Hepatocyte (in vitro differentiated cells): Measurements from ENCODE around the gene TJP2. TPM values are rescaled to one million over a fixed set of nuclear protein-coding genes. Genes with fewer than 3 reads are reported as not detected.

Experiments used
- DNase-seq: peaks from one replicate; pipeline ENCODE4 v3.0.0-alpha.2; 2016; ENCODE audit warnings: low spot score
- H2AFZ ChIP-seq: fragments of 200-600 bp; sonication (generic); 2 replicates; pipeline ENCODE4 v1.6.0; 2016; ENCODE audit warnings: antibody characterized with exemption, mild to moderate bottlenecking
- H3K27ac ChIP-seq: fragments of 200-600 bp; sonication (generic); 2 replicates; pipeline ENCODE4 v1.5.1; 2016; ENCODE audit warnings: mild to moderate bottlenecking
- H3K27me3 ChIP-seq: fragments of 200-600 bp; sonication (generic); 2 replicates; pipeline ENCODE4 v1.6.1; 2016
- H3K36me3 ChIP-seq: fragments of 200-600 bp; sonication (generic); replicated peaks from 2 replicates; pipeline ENCODE4 v1.5.1; 2016; ENCODE audit warnings: low read depth; ENCODE audit not compliant: insufficient read depth
- H3K4me1 ChIP-seq: fragments of 200-600 bp; sonication (generic); 2 replicates; pipeline ENCODE4 v1.5.1; 2016; ENCODE audit warnings: mild to moderate bottlenecking, moderate library complexity; ENCODE audit not compliant: insufficient read depth
- H3K4me2 ChIP-seq: fragments of 200-600 bp; sonication (generic); 2 replicates; pipeline ENCODE4 v1.6.0; 2016
- H3K4me3 ChIP-seq: fragments of 200-600 bp; sonication (generic); 2 replicates; pipeline ENCODE4 v1.5.1; 2016; ENCODE audit warnings: mild to moderate bottlenecking
- H3K79me2 ChIP-seq: fragments of 200-600 bp; sonication (generic); 2 replicates; pipeline ENCODE4 v1.6.0; 2017; ENCODE audit warnings: mild to moderate bottlenecking
- H3K9me2 ChIP-seq: fragments of 200-600 bp; sonication (generic); replicated peaks from 2 replicates; pipeline ENCODE4 v1.6.0; 2017; ENCODE audit warnings: mild to moderate bottlenecking; ENCODE audit not compliant: insufficient read depth
- H3K9me3 ChIP-seq: fragments of 200-600 bp; sonication (generic); 2 replicates; pipeline ENCODE4 v1.5.1; 2016; ENCODE audit warnings: low read depth, mild to moderate bottlenecking
- H4K20me1 ChIP-seq: fragments of 200-600 bp; sonication (generic); 2 replicates; pipeline ENCODE4 v1.6.0; 2016; ENCODE audit warnings: mild to moderate bottlenecking; ENCODE audit not compliant: insufficient read depth, poor library complexity, severe bottlenecking
- CTCF ChIP-seq: fragments of 200-600 bp; sonication (generic); IDR thresholded peaks from 2 replicates; pipeline ENCODE4 v1.5.1; 2016; ENCODE audit warnings: antibody characterized with exemption, mild to moderate bottlenecking; ENCODE audit not compliant: poor library complexity
- EZH2 ChIP-seq: fragments of 200-600 bp; sonication (generic); IDR thresholded peaks from 2 replicates; pipeline ENCODE4 v1.6.1; 2016; ENCODE audit warnings: antibody characterized with exemption, mild to moderate bottlenecking, borderline replicate concordance
- EZH2phosphoT487 ChIP-seq: fragments of 200-600 bp; sonication (generic); IDR thresholded peaks from one replicate; pipeline ENCODE4 v1.6.1; 2018; ENCODE audit warnings: antibody characterized with exemption, mild to moderate bottlenecking, low read depth, moderate library complexity; ENCODE audit not compliant: unreplicated experiment, severe bottlenecking
- WGBS: methylation state at CpG from one replicate; pipeline ENCODE4 v1.1.6; 2016; ENCODE audit warnings: low lambda C conversion rate; ENCODE audit errors: missing lambda C conversion rate; 5-methylcytosine and 5-hydroxymethylcytosine counted together
- polyA plus RNA-seq: library from polyadenylated mRNA; unstranded; fragments of >200 nt; fragmentation: Nextera tagmentation; extraction: Ambion mirVana; gene quantifications from 2 replicates; pipeline ENCODE4 v1.2.1, GENCODE V29; 2016
- total RNA-seq: library from RNA; depleted of rRNA; stranded (reverse); fragments of >200 nt; gene quantifications from 2 replicates; pipeline ENCODE4 v1.2.3, GENCODE V29; 2014

TJP2 gene
- total and polyA plus RNA-seq, 2 experiments from 2014 or later: 67.2 to 131 TPM

DNA sequence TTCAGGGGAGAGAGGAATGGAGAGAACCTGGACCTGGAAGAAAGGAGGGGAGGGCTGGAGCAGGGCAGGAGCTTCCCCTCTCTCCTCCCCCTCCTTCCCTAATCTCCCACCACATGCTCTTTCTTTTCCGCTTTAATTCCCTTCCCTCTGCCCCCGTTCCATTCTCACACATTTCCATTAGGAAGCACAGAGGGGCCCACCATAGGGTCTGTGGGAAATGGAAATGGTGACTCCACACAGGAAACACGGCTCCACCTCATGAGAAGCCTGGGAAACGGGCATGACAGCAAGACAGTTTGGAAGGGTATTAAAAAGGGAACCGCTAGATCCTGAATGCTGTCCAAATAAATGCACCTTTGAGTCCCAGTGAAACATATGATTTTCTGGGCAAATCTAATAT is 86.1 kb downstream of the TJP2 start:
- Histone ChIP-seq H3K27ac (no peak overlapping the region), H3K9me3 (no peaks in the 10 kb centered on the region), H3K4me2 (no peak overlapping the region), H3K9me2 (no peaks in the 10 kb centered on the region), H3K4me3 (no peak overlapping the region), H3K36me3 (no peaks in the 10 kb centered on the region), H3K27me3 (no peaks in the 10 kb centered on the region), H3K4me1 (no peaks in the 10 kb centered on the region), H3K79me2 (no peaks in the 10 kb centered on the region), H4K20me1 (no peaks in the 10 kb centered on the region), H2AFZ (no peak overlapping the region)
- 62% methylated on average over 5 of the region's 5 CpGs for WGBS
- no peak for TF ChIP-seq EZH2
- TF ChIP-seq EZH2phosphoT487: no peak
- no peak for TF ChIP-seq CTCF
- DNase-seq: no peak

DNA sequence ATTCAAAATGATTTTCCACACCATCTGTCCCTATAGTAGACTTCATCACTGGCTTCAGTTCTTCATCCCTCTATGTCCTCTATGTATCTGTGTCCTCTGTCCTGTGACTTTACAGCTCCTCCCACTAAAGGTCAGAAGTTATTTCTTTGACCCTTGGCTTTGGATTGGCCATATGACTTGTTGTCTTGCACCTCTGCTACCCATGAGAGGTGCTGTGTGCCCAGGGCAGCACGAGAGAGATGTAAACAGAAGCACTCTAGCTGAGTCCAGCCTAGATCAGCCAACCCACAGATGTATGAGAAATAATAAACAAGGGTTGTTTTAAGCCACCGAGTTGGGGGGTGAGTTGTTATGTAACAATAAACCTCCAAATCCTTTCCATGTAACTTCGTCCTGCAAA is 87.6 kb downstream of the TJP2 start:
- Histone ChIP-seq H3K9me2 (no peaks in the 10 kb centered on the region), H3K27me3 (no peaks in the 10 kb centered on the region), H3K4me1 (no peaks in the 10 kb centered on the region), H2AFZ (no peak overlapping the region), H3K27ac (no peak overlapping the region), H3K4me3 (no peak overlapping the region), H3K36me3 (no peaks in the 10 kb centered on the region), H3K79me2 (no peaks in the 10 kb centered on the region), H3K9me3 (no peaks in the 10 kb centered on the region), H4K20me1 (no peaks in the 10 kb centered on the region), H3K4me2 (no peak overlapping the region)
- no peak for DNase-seq
- WGBS: 68% methylated on average over 3 of the region's 3 CpGs
- no peak for TF ChIP-seq CTCF
- no peak for TF ChIP-seq EZH2
- no peak for TF ChIP-seq EZH2phosphoT487

GRCh38 chr9:69264526-69264925 is 90.4 kb downstream of the TJP2 start:
- WGBS: 80% methylated on average over 7 of the region's 7 CpGs
- H3K4me1 ChIP-seq: no peaks in the 10 kb centered on the region
- H3K4me3 ChIP-seq: no peak overlapping the region
- no peaks in the 10 kb centered on the region for H4K20me1 ChIP-seq
- no peaks in the 10 kb centered on the region for H3K9me3 ChIP-seq
- H2AFZ ChIP-seq: no peak overlapping the region
- H3K79me2 ChIP-seq: no peaks in the 10 kb centered on the region
- H3K9me2 ChIP-seq: no peaks in the 10 kb centered on the region
- TF ChIP-seq EZH2phosphoT487: no peak
- TF ChIP-seq CTCF: no peak
- no peak for TF ChIP-seq EZH2
- DNase-seq: no peak
- H3K36me3 ChIP-seq: no peaks in the 10 kb centered on the region
- H3K4me2 ChIP-seq: no peak overlapping the region
- H3K27me3 ChIP-seq: no peaks in the 10 kb centered on the region
- no peak overlapping the region for H3K27ac ChIP-seq

- no peak overlapping the region for H3K4me2 ChIP-seq
- H2AFZ ChIP-seq: no peak overlapping the region
- no peak overlapping the region for H3K4me3 ChIP-seq
- no peak overlapping the region for H3K27ac ChIP-seq
- 83% methylated on average over 9 of the region's 9 CpGs for WGBS
- H3K27me3 ChIP-seq: no peaks in the 10 kb centered on the region
- DNase-seq: no peak
- no peaks in the 10 kb centered on the region for H4K20me1 ChIP-seq
- H3K4me1 ChIP-seq: no peaks in the 10 kb centered on the region
- TF ChIP-seq EZH2phosphoT487 (no peak), CTCF (no peak), EZH2 (no peak)
- no peaks in the 10 kb centered on the region for H3K36me3 ChIP-seq
- no peaks in the 10 kb centered on the region for H3K79me2 ChIP-seq
- no peaks in the 10 kb centered on the region for H3K9me2 ChIP-seq
- H3K9me3 ChIP-seq: no peaks in the 10 kb centered on the region
Measured at GRCh38 chr9:69265891-69266290, 91.8 kb downstream of the TJP2 start.
